Fibroblast of lung (primary cell): ENCODE measurements around the gene ZGPAT. TPM values are rescaled to one million over a fixed set of nuclear protein-coding genes. Genes with fewer than 3 reads are reported as not detected.

Experiments
- DNase-seq, 2 donors: peaks; one replicate each; pipeline versions ENCODE4 v3.0.0 to v3.0.0-alpha.2; 2010; ENCODE audit warnings: low read depth in 2 of 2
- H2AFZ ChIP-seq: 2 replicates; pipeline ENCODE4 v1.5.1; 2012; ENCODE audit warnings: low read length, control low read depth, inconsistent platforms
- H3K27ac ChIP-seq: 2 replicates; pipeline ENCODE4 v1.5.1; 2011; ENCODE audit warnings: low read length, control low read depth; ENCODE audit not compliant: insufficient read depth
- H3K27me3 ChIP-seq: 2 replicates; pipeline ENCODE4 v1.5.1; 2011; ENCODE audit warnings: mild to moderate bottlenecking, low read length; ENCODE audit not compliant: control insufficient read depth, insufficient read depth
- H3K36me3 ChIP-seq: 2 replicates; pipeline ENCODE4 v1.5.1; 2011; ENCODE audit warnings: low read length; ENCODE audit not compliant: control insufficient read depth, insufficient read depth
- H3K4me1 ChIP-seq: 2 replicates; pipeline ENCODE4 v1.5.1; 2011; ENCODE audit warnings: low read length; ENCODE audit not compliant: control insufficient read depth, insufficient read depth; ENCODE audit errors: extremely low read depth
- H3K4me2 ChIP-seq: 2 replicates; pipeline ENCODE4 v1.5.1; 2011; ENCODE audit warnings: low read length, control low read depth; ENCODE audit not compliant: insufficient read depth; ENCODE audit errors: extremely low read depth
- H3K4me3 ChIP-seq, 4 experiments: fragments of 200-600 bp in 1 of 4; sonication (generic) in 1 of 4; replicated peaks in 1 of 4; 2 replicates each; pipeline ENCODE4 v1.5.1; 2011 to 2016; ENCODE audit warnings: low read length in 4 of 4, low read depth in 3 of 4, mild to moderate bottlenecking in 3 of 4, control low read depth in 2 of 4, inconsistent platforms in 1 of 4, mixed read lengths in 1 of 4; ENCODE audit not compliant: insufficient read depth in 1 of 4; ENCODE audit errors: control extremely low read depth in 1 of 4
- H3K79me2 ChIP-seq: 2 replicates; pipeline ENCODE4 v1.5.1; 2012; ENCODE audit warnings: mild to moderate bottlenecking, low read length, inconsistent platforms; ENCODE audit not compliant: control insufficient read depth, insufficient read depth
- H3K9ac ChIP-seq: 2 replicates; pipeline ENCODE4 v1.5.1; 2011; ENCODE audit warnings: mild to moderate bottlenecking, low read length, control low read depth; ENCODE audit not compliant: insufficient read depth
- H3K9me3 ChIP-seq: 2 replicates; pipeline ENCODE4 v1.5.1; 2012; ENCODE audit warnings: low read depth, low read length; ENCODE audit not compliant: control insufficient read depth, insufficient read depth
- H4K20me1 ChIP-seq: 2 replicates; pipeline ENCODE4 v1.5.1; 2011; ENCODE audit warnings: low read length; ENCODE audit not compliant: control insufficient read depth, insufficient read depth; ENCODE audit errors: extremely low read depth
- CTCF ChIP-seq, 2 donors: IDR thresholded peaks in 1 of 2; conservative IDR thresholded peaks in 1 of 2; 1 replicate in 1 of 2; 2 replicates in 1 of 2; pipeline ENCODE4 v1.5.1; 2011 to 2012; ENCODE audit warnings: low read length in 2 of 2, control low read depth in 1 of 2, inconsistent platforms in 1 of 2, low read depth in 1 of 2, mild to moderate bottlenecking in 1 of 2
- EZH2 ChIP-seq: IDR thresholded peaks from 2 replicates; pipeline ENCODE4 v1.5.1; 2012; ENCODE audit warnings: low read length, control low read depth, mild to moderate bottlenecking; ENCODE audit errors: missing control alignments
- polyA plus RNA-seq, 2 donors: library from polyadenylated mRNA; depleted of rRNA in 1 of 2; stranded (reverse) in 1 of 2; unstranded in 1 of 2; fragments of >200 nt; gene quantifications; 2 replicates each; pipeline ENCODE4 v1.2.1, GENCODE V29; 2011 to 2012; ENCODE audit warnings: missing spikeins in 1 of 2
- total RNA-seq: library from RNA; depleted of rRNA; stranded (reverse); fragments of >200 nt; gene quantifications from 2 replicates; pipeline ENCODE4 v1.2.1, GENCODE V29; 2014

Gene ZGPAT
- total and polyA plus RNA-seq, 2 donors (not counting 1 experiment from before 2014, with no cell fraction given), result 7.6 to 10.7 TPM

GRCh38 chr20:63701051-63701328, 6.8 kb upstream of the ZGPAT start:
- H3K9me3 ChIP-seq, result no peaks in the 10 kb centered on the region
- H3K27ac ChIP-seq, result peak overlapping the region; percentile 34
- H4K20me1 ChIP-seq, result no peaks in the 10 kb centered on the region
- peaks cover 28% of the 10 kb centered on the region for H3K4me1 ChIP-seq
- no peak overlapping the region for H3K4me2 ChIP-seq
- TF ChIP-seq EZH2 (no peak), CTCF (conservative IDR thresholded peaks at IDR 0.05 in 1 of 2, IDR thresholded peaks at IDR 0.05 in 1 of 2; ENCODE audit: low read depth in 1 of 2, low read length in 2 of 2) (no peak)
- no peaks in the 10 kb centered on the region for H3K27me3 ChIP-seq
- no peak overlapping the region for H3K4me3 ChIP-seq
- DNase-seq, result no peak
- H3K9ac ChIP-seq, result no peak overlapping the region
- peaks cover 17% of the 10 kb centered on the region for H3K79me2 ChIP-seq
- H3K36me3 ChIP-seq, result peaks cover 40% of the 10 kb centered on the region
- no peak overlapping the region for H2AFZ ChIP-seq

- Histone ChIP-seq H3K9ac (no peak overlapping the region), H3K27me3 (no peaks in the 10 kb centered on the region), H3K4me3 (no peak overlapping the region), H3K4me2 (no peak overlapping the region), H4K20me1 (no peaks in the 10 kb centered on the region), H3K4me1 (peaks cover 31% of the 10 kb centered on the region), H2AFZ (no peak overlapping the region), H3K27ac (peak overlapping the region; percentile 34), H3K36me3 (peaks cover 43% of the 10 kb centered on the region), H3K79me2 (peaks cover 22% of the 10 kb centered on the region), H3K9me3 (no peaks in the 10 kb centered on the region)
- TF ChIP-seq EZH2 (no peak), CTCF (conservative IDR thresholded peaks at IDR 0.05 in 1 of 2, IDR thresholded peaks at IDR 0.05 in 1 of 2; ENCODE audit: low read depth in 1 of 2, low read length in 2 of 2) (no peak)
- DNase-seq, result no peak
Observed at GRCh38 chr20:63701329-63702035, 6.4 kb upstream of the ZGPAT start.

GRCh38 chr20:63702036-63702665, 5.7 kb upstream of the ZGPAT start:
- Histone ChIP-seq H3K9ac (no peak overlapping the region), H4K20me1 (no peaks in the 10 kb centered on the region), H3K4me3 (no peak overlapping the region), H3K27me3 (no peaks in the 10 kb centered on the region), H3K36me3 (peaks cover 40% of the 10 kb centered on the region), H3K79me2 (peaks cover 29% of the 10 kb centered on the region), H3K27ac (no peak overlapping the region), H3K4me1 (peaks cover 29% of the 10 kb centered on the region), H2AFZ (no peak overlapping the region), H3K4me2 (no peak overlapping the region), H3K9me3 (no peaks in the 10 kb centered on the region)
- no peak for DNase-seq
- TF ChIP-seq CTCF (conservative IDR thresholded peaks at IDR 0.05 in 1 of 2, IDR thresholded peaks at IDR 0.05 in 1 of 2; ENCODE audit: low read depth in 1 of 2, low read length in 2 of 2) (no peak), EZH2 (no peak)
